H1 (cell line): ENCODE data around the gene STX10. TPM values are rescaled to one million over a fixed set of nuclear protein-coding genes. Genes with fewer than 3 reads are reported as not detected.

Experiments
- BCL11A ChIP-seq, 2 experiments: IDR thresholded peaks; one replicate each; pipeline ENCODE4 v1.6.1; 2011; ENCODE audit warnings: low read depth in 2 of 2, low read length in 2 of 2, mild to moderate bottlenecking in 2 of 2
- BRCA1 ChIP-seq: IDR thresholded peaks from 2 replicates; pipeline ENCODE4 v1.6.1; 2012; ENCODE audit warnings: low read depth, low read length, improper control_type of control experiment
- E2F6 ChIP-seq: IDR thresholded peaks from 2 replicates; pipeline ENCODE4 v1.6.1; 2012; ENCODE audit warnings: inconsistent platforms
- FOSL1 ChIP-seq: IDR thresholded peaks from 2 replicates; pipeline ENCODE4 v1.6.1; 2011; ENCODE audit warnings: mild to moderate bottlenecking, low read depth, low read length, moderate library complexity; ENCODE audit not compliant: insufficient read depth
- GABPA ChIP-seq: IDR thresholded peaks from 2 replicates; pipeline ENCODE4 v1.6.1; 2011; ENCODE audit warnings: mild to moderate bottlenecking, low read length, moderate library complexity, borderline replicate concordance; ENCODE audit not compliant: insufficient read depth
- HDAC6 ChIP-seq: IDR thresholded peaks from one replicate; pipeline ENCODE4 v1.7.1; 2012; ENCODE audit warnings: low read depth, mild to moderate bottlenecking, inconsistent platforms, low read length, moderate library complexity
- JUN ChIP-seq: IDR thresholded peaks from 2 replicates; pipeline ENCODE4 v1.6.1; 2011; ENCODE audit warnings: low read depth, mild to moderate bottlenecking, improper control_type of control experiment, low read length
- NANOG ChIP-seq: IDR thresholded peaks from 2 replicates; pipeline ENCODE4 v1.6.1; 2011; ENCODE audit warnings: low read length, low read depth, mild to moderate bottlenecking, inconsistent platforms; ENCODE audit not compliant: insufficient read depth, poor library complexity, severe bottlenecking
- POLR2A ChIP-seq, 2 experiments: IDR thresholded peaks; 1 replicate in 1 of 2; 2 replicates in 1 of 2; pipeline ENCODE4 v1.6.1; 2011; ENCODE audit warnings: low read depth in 2 of 2, low read length in 2 of 2, mild to moderate bottlenecking in 2 of 2; ENCODE audit errors: control extremely low read depth in 1 of 2
- POU5F1 ChIP-seq: IDR thresholded peaks from 2 replicates; pipeline ENCODE4 v1.6.1; 2011; ENCODE audit warnings: low read depth, mild to moderate bottlenecking, low read length, moderate library complexity
- RAD21 ChIP-seq, 2 experiments: IDR thresholded peaks in 1 of 2; conservative IDR thresholded peaks in 1 of 2; 2 replicates each; pipeline ENCODE4 v1.6.1; 2011; ENCODE audit warnings: low read depth in 2 of 2, low read length in 2 of 2, improper control_type of control experiment in 1 of 2, inconsistent platforms in 1 of 2, mild to moderate bottlenecking in 1 of 2, moderate library complexity in 1 of 2
- SAP30 ChIP-seq: fragments of 300-600 bp; sonication (generic); IDR thresholded peaks from 2 replicates; pipeline ENCODE4 v1.7.1; 2012; ENCODE audit warnings: low read length, moderate library complexity, mild to moderate bottlenecking, inconsistent platforms; ENCODE audit not compliant: insufficient read depth, insufficient replicate concordance
- SIX5 ChIP-seq: IDR thresholded peaks from 2 replicates; pipeline ENCODE4 v1.6.1; 2011; ENCODE audit warnings: mild to moderate bottlenecking, low read depth, low read length
- SP2 ChIP-seq: IDR thresholded peaks from 2 replicates; pipeline ENCODE4 v1.6.1; 2012; ENCODE audit warnings: mild to moderate bottlenecking, low read length, inconsistent platforms
- SP4 ChIP-seq: IDR thresholded peaks from 2 replicates; pipeline ENCODE4 v1.6.1; 2012; ENCODE audit warnings: low read length, inconsistent platforms
- TCF12 ChIP-seq: IDR thresholded peaks from 2 replicates; pipeline ENCODE4 v1.6.1; 2011; ENCODE audit warnings: low read depth, mild to moderate bottlenecking, low read length
- TEAD4 ChIP-seq: IDR thresholded peaks from 2 replicates; pipeline ENCODE4 v1.6.1; 2012; ENCODE audit warnings: low read depth, low read length, inconsistent platforms, mixed read lengths
- polyA plus RNA-seq, 7 experiments: library from polyadenylated mRNA; depleted of rRNA in 3 of 7; stranded (reverse) in 5 of 7; unstranded in 2 of 7; fragments of >200 nt in 5 of 7; fragments of 200-250 nt in 2 of 7; gene quantifications; 1 replicate in 5 of 7; 2 replicates in 1 of 7; 4 replicates in 1 of 7; pipeline versions ENCODE4 v1.2.1 to v1.2.3, GENCODE V29; 2011 to 2013; ENCODE audit warnings: missing spikeins in 2 of 7, mixed read lengths in 2 of 7
- total RNA-seq: library from RNA; stranded (reverse); fragmentation: NEBNext Ultra II Directional; extraction: Animal tissue kit (Norgen Biotek cat#: 25700); gene quantifications from 2 replicates; pipeline ENCODE4 v1.2.1, GENCODE V29; 2021
- TF ChIP-seq, protein P1 (sequence below): IDR thresholded peaks from 2 replicates; pipeline ENCODE4 v1.6.1; 2011; ENCODE audit warnings: low read length, improper control_type of control experiment

The STX10 gene
- total and polyA plus RNA-seq, 2 of the 8 experiments (the other 6 are each of a cell fraction or from before 2014, with no cell fraction given) = 53.0 to 80.1 TPM

DNA sequence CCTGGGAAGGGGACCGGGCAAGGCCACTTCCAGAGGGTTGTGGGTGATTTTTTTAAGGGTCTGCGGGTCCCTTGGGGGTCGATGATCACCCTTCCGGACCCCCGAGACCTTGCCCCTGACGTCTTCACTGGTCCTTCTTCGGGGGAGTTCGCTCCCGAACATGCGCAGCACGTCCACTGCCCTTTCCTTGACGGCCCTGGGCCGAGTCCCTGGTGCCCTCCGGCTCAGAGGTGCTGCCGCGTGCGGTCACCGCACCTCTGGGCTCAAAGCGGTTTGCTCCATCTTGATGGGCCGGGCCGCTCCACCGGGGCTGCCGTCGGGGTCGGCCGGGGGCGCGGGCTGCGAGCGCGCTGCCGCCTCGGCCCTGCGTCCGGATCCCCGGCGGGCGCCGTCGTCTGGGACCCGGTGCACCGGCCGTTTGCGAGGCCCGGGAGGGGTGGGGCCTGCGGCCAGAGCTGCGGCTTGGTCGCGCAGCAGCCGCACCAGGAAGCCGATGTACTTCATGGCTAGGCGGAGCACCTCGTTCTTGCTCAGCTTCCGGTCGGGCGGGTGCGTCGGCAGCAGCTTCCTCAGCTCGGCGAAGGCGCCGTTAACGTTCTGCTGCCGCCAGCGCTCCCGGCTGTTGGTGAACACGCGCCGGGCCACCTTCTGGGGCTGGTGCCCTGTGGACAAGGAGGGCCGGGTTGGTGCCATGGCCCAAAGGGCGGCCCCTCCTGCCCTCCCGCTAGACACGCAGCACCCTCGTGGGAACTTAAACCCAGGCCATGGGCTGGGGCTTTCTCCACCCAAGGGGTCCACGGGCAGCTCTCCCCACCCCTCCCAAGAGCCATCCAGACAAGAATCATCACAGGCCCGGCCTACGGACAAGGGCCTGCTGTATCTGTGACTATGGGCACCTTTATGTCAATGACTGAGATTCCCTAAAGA is 50.8 kb downstream of the STX10 start (continued):
- TF ChIP-seq GABPA = peak; percentile 67; the same call in 1 of the 2 replicates
- TF ChIP-seq E2F6 = peak; percentile 71
- no peak for TF ChIP-seq RAD21 (IDR thresholded peaks at IDR 0.05 in 1 of 2, conservative IDR thresholded peaks at IDR 0.05 in 1 of 2; ENCODE audit: low read depth in 2 of 2, low read length in 2 of 2)
- no peak for TF ChIP-seq POLR2A (IDR thresholded peaks at IDR 0.05; ENCODE audit: control extremely low read depth in 1 of 2, low read depth in 2 of 2, low read length in 2 of 2)
- TF ChIP-seq JUN = no peak
- TF ChIP-seq SIX5 = no peak
- TF ChIP-seq FOSL1 = no peak
- TF ChIP-seq HDAC6 = no peak
- TF ChIP-seq NANOG = no peak
- TF ChIP-seq, protein P1, sequence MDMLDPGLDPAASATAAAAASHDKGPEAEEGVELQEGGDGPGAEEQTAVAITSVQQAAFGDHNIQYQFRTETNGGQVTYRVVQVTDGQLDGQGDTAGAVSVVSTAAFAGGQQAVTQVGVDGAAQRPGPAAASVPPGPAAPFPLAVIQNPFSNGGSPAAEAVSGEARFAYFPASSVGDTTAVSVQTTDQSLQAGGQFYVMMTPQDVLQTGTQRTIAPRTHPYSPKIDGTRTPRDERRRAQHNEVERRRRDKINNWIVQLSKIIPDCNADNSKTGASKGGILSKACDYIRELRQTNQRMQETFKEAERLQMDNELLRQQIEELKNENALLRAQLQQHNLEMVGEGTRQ = no peak
- no peak for TF ChIP-seq TEAD4
- TF ChIP-seq BRCA1 = no peak
- no peak for TF ChIP-seq TCF12
- no peak for TF ChIP-seq SP2
- TF ChIP-seq SP4 = no peak
- no peak for TF ChIP-seq BCL11A (IDR thresholded peaks at IDR 0.05; ENCODE audit: low read depth in 2 of 2, low read length in 2 of 2)
- TF ChIP-seq POU5F1 = no peak
- no peak for TF ChIP-seq SAP30
